HG03432 (cell line): Measurements from ENCODE around the gene LILRA5.
"Not testable (repeated sequence)": the region's sequence is repeated elsewhere in the genome, so short reads cannot be mapped to it uniquely, and the experiment has no call there.

Experiments used
- ATAC-seq: cut with Tn5 transposase; IDR thresholded peaks from one replicate; pipeline ENCODE4 v1.9.1; 2021; ENCODE audit warnings: mild to moderate bottlenecking, moderate library complexity; ENCODE audit not compliant: unreplicated experiment

The LILRA5 gene

GRCh38 chr19:54312436-54313377, at the start of gene LILRA5:
TSS of gene LILRA5 (minus strand) at chr19:54313166. CDS start at chr19:54313019, 147 bp downstream.
- no peak for ATAC-seq

DNA sequence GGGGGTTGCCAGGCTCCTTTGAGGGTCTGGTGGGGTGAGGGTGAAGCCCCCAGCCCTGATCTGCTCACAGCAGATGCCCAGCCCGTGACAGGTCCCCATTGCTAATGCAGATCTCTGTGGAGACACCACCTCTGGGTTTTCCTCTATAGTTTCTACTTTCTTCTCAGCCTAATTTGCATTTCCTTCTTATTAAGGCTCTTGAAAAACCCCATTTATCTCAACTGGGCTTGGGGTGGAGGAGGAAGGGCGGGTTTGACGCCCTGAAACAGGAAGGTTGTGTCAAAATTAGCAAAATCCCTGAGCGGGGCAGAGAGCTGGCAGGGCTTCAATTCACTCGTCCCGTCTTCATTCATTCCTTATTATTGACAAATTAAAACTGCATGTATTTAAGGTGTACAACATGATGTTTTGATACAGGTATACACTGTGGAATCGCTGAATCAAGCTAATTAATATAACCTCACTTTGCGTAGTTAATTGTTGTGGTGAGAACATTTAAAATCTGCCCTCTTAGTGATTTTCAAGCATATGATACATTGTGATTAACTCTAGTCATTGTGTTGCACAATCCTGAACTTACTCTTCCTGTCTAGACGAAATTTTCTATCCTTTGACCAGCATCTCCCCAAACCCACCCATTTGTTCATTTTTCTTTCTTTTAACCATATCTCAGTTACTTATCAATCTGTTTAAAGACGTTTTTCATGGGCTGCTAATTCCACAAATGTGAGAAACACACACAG, 48.9 kb upstream of the LILRA5 start:
- ATAC-seq: not testable (repeated sequence)

DNA sequence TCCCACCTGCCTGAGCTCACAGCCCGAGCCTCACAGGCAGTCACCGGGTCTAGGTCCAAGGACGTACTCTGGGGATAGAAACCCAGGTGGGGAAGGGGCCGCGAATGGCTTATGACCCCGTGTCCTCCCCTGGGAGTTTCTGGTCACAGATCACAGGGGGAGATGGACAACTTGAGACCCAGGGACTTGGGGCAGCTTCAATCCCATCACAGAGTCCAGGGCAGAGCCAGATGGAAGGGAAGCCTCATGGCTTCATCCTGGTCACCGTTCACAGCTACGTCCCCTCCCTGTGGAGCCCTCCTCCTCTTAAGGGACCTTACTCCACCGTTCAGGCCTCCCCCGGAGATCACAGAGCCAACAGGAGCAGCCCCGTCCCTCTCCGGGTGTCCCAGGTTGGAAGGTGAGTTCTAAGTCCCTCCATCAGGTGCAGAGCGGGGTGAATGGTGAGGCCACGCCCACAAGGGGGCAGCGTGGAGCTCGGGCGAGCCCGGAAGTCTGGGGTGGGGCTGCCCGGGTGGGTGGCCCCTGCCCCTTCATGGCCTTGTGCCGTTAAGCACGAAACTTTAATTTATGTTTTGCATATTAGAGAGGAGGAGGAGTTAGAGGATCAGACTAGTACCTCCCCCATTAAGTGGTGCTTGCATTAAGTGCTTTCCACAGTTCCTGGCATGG, 46.3 kb upstream of the LILRA5 start:
- not testable (repeated sequence) for ATAC-seq

DNA sequence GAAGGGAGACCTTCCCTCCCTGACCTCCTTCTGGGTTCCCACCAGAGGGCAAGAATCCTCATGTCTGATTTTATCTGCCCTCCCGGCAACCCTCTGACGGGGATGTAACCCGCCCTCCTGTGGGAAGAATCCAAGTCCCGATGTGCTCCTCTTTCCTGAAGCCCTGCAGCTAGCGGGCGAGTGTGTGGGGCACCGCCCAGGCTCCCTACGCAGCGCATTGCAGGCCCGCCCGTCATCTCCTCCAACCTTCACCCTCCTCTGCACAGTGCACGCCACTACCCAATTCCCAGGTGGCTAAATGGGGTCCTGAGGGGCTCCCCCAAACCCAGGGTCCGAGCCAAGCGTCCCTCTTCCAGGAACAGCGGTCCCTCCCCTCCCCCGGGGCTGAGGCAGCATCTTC, 44.4 kb upstream of the LILRA5 start:
- no peak for ATAC-seq

DNA sequence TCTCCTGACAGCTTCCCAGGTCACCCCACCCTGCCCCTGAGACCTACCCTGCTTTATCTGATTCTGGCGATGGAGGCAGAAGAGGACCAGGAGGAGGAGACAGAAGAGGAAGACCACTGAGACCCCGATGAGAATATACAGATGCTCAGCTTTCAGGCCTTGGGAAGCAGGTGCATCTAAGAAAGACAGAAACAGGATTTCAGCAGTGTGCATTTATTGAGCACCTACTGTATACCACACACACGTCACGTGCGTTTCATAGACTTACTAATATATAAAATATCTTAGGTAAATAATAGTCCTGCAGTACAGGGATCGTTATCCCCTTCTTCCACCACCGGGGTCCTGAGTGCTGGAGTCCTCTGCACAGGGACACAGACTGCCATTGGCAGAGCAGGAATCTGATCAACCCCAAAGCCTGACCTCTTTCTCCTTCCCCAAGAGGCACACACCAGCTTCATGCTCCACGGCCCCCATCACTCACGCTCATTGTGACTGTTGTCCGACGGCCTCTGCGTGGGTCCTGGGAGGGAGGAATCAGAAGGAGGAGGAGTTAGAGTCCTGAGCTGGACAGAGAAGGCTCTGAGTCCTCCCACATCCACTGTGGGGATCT, 43.6 kb upstream of the LILRA5 start:
- no peak for ATAC-seq

GRCh38 chr19:54355675-54356074, 42.7 kb upstream of the LILRA5 start:
- ATAC-seq: no peak

DNA sequence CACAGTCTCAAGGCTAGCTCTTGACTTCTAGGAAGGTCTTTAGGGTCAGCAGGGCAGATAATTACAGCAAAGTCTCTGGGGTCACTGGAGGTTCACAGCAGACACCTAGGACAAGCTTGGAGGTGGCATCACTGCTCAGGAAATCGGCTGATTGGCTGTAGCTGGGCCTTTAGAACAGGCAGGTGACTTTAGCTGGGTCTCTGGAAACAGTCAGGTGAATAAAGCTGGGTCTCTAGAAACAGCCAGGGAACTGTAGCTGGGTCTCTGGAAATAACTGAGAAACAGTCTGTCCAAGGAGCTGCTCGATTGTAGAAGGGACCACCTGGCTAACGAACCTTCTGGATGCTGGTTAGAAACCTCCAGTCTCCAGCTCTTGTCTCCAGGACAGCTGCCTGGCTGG, 41.8 kb upstream of the LILRA5 start:
- no peak for ATAC-seq

GRCh38 chr19:54352546-54352945, 39.6 kb upstream of the LILRA5 start:
- no peak for ATAC-seq

GRCh38 chr19:54352041-54352440, 39.1 kb upstream of the LILRA5 start:
- no peak for ATAC-seq

GRCh38 chr19:54351474-54351873, 38.5 kb upstream of the LILRA5 start:
- no peak for ATAC-seq

- ATAC-seq: no peak
Observed at GRCh38 chr19:54345938-54346386, 33.0 kb upstream of the LILRA5 start.

DNA sequence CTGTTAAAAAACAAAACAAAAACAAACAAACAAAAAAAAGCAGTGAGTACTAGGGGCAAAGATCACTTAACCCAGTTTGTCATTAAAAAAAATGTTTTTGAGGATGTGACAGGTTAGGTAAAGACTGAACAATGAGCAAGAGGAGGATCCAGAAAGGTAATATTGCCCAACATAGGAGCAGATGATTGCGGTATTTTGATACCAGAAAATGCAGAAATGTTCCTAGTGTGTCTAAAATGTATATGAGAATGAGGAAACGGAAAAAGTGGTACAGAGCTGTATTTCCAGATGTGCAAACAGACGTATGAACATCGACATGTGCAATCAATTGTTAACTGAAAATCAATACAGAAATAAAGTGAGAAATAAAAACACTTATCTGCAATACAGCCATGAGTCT, 30.9 kb upstream of the LILRA5 start:
- ATAC-seq: no peak

- no peak for ATAC-seq
Observed at GRCh38 chr19:54341295-54341694, 28.3 kb upstream of the LILRA5 start.

DNA sequence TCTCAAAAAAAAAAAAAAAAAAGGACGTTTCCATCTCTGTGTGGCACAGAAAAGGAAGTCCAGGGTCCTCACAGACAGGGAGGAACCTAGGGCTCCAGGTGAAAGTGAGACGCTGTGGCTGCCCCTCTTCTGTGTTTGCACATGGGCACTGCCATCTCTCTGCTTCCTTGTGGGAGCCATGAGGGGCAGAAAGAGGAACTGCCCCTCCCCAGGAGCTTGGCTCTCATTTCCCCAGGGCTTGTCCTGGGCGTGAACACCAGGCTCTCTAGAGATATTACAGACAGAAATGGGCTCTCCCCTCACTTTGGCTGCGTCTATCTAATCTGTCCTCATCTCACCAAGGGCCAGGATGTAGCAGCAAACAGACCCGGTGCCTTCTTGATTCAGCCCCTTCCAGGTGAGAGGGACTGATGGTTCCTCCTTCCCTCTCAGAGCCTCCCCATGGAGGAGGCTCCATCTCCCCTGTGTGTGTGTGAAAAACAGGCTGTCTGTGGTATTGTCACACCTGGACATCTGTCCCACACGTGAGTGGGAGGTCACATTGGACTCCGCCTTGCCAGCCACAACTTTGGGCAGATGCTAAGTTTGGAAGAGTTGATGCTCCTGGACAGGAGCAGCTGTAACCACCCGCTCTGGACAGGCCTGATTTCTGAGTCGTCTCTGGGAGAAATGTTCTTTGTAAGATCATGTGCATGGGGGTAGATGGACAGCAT, 26.8 kb upstream of the LILRA5 start:
- ATAC-seq: no peak

GRCh38 chr19:54338521-54338920, 25.6 kb upstream of the LILRA5 start:
- ATAC-seq: no peak

- no peak for ATAC-seq
Observed at GRCh38 chr19:54337858-54338230, 24.9 kb upstream of the LILRA5 start.

- ATAC-seq: no peak
Observed at GRCh38 chr19:54336893-54337857, 24.2 kb upstream of the LILRA5 start.

DNA sequence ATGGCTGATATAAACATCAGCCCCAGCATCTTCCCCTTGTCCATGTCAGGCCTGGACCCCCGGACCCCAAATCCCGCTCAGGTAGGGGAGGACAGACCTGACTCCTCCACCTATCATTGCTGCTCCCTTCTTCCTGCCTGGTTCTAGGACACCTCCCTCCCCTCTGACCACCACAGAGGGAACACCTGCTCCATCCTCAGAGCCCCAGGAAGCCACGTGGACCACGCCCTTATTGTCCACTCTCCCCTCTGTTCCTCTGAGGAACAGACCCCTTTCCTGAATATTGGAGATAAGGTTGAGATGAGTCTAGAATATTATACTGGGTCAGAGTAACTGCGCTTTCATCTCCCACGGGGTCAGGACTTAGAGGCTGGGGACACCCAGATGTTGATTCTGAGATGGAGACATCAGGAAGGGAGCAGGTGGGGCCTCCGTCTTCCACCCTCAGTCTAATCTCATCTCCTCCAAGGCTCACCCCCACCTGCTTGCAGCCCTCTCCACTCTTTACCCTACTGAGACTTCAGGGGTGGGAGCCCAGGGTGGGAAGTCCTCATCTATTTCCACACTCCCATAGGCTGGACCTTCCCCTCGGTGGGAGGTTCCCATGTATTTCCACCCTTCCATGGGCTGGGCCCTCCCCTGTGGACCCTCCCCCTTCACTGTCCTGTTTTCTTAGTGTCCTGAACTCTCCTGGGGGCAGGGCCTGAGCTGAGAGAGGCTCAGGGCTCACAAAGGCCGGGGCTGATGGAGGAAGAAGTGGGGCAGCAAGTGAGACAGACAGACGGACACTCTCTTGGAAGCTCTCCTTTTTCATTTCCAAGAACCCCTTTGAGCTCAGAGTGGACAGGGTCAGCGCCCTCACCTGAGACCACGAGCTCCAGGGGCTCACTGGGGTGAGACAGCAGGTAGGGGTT, 23.3 kb upstream of the LILRA5 start:
- no peak for ATAC-seq
